ENCODE results near the gene SLC39A5. TPM values are rescaled to one million over a fixed set of nuclear protein-coding genes. Genes with fewer than 3 reads are reported as not detected.
A peak's percentile ranks its signal among the peaks of the same experiment; 100 is the strongest.

Gene SLC39A5
- total and polyA plus RNA-seq, 2 of the 13 experiments (the other 11 are each of a cell fraction or from before 2014, with no cell fraction given): 59.7 to 101 TPM

DNA sequence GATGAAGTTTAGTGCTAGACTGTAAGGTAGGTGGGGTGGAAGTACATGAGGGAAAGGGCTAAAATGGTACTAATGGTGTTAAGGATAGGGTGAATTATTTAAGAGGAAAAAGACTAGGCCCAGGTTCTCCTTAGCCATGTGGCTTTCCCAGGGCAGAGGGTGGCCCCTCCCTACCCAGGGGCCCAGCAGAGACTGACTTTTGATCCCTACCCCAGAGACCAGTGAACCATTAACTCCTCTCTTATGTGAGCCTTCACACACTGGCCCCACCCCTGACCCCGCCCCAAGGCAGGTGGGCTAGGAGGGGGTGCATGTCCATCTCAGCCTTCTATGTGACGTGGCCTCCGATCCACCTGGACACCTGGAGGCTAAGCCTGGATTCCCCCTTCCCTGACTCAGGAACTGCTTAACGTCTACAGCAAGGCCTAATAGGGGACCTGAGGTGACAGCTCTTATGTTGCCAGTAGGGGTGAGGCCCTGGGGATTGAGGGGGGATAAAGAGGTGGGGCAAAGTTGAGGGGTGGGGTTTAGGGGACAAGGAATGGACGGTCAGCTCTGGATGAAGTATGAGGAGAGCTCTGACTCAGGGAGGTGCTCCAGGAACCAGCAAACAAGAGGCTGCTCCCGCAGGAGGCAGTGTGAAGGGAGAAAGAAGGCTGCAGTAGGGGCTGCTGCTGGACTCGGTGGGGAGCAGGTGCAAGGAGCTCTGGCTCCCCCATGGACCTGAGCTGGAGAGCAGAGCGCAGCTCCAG is 757 bp downstream of the SLC39A5 start (continued):
- no peak for TF ChIP-seq HDAC6 (IDR thresholded peaks at IDR 0.05; ENCODE audit: low read depth, low read length)
- TF ChIP-seq SP2 (CRISPR knock-in tag; IDR thresholded peaks at IDR 0.05): no peak
- TF ChIP-seq ZBTB2 (CRISPR knock-in tag; IDR thresholded peaks at IDR 0.05; ENCODE audit: low read depth): no peak
- no peak for TF ChIP-seq MEF2D (CRISPR knock-in tag; IDR thresholded peaks at IDR 0.05)
- TF ChIP-seq NFAT5 (CRISPR knock-in tag; IDR thresholded peaks at IDR 0.05): 0 out of 2 replicates have a peak, but pooled peaks have one; percentile 46
- TF ChIP-seq, protein P1, sequence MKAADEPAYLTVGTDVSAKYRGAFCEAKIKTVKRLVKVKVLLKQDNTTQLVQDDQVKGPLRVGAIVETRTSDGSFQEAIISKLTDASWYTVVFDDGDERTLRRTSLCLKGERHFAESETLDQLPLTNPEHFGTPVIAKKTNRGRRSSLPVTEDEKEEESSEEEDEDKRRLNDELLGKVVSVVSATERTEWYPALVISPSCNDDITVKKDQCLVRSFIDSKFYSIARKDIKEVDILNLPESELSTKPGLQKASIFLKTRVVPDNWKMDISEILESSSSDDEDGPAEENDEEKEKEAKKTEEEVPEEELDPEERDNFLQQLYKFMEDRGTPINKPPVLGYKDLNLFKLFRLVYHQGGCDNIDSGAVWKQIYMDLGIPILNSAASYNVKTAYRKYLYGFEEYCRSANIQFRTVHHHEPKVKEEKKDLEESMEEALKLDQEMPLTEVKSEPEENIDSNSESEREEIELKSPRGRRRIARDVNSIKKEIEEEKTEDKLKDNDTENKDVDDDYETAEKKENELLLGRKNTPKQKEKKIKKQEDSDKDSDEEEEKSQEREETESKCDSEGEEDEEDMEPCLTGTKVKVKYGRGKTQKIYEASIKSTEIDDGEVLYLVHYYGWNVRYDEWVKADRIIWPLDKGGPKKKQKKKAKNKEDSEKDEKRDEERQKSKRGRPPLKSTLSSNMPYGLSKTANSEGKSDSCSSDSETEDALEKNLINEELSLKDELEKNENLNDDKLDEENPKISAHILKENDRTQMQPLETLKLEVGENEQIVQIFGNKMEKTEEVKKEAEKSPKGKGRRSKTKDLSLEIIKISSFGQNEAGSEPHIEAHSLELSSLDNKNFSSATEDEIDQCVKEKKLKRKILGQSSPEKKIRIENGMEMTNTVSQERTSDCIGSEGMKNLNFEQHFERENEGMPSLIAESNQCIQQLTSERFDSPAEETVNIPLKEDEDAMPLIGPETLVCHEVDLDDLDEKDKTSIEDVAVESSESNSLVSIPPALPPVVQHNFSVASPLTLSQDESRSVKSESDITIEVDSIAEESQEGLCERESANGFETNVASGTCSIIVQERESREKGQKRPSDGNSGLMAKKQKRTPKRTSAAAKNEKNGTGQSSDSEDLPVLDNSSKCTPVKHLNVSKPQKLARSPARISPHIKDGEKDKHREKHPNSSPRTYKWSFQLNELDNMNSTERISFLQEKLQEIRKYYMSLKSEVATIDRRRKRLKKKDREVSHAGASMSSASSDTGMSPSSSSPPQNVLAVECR (CRISPR knock-in tag; IDR thresholded peaks at IDR 0.05; ENCODE audit: borderline replicate concordance): peak; percentile 78; the same call in 1 of the 2 replicates
- no peak for TF ChIP-seq KDM1A (CRISPR knock-in tag; IDR thresholded peaks at IDR 0.05)
- no peak for TF ChIP-seq GMEB2 (CRISPR knock-in tag; IDR thresholded peaks at IDR 0.05; ENCODE audit: low read depth)
- TF ChIP-seq HDAC2 (CRISPR knock-in tag; IDR thresholded peaks at IDR 0.05): peak; percentile 32; the same call in 1 of the 2 replicates
- peak; percentile 18; the same call in 1 of the 2 replicates for TF ChIP-seq POGZ (CRISPR knock-in tag; IDR thresholded peaks at IDR 0.05)
- TF ChIP-seq, protein P2, sequence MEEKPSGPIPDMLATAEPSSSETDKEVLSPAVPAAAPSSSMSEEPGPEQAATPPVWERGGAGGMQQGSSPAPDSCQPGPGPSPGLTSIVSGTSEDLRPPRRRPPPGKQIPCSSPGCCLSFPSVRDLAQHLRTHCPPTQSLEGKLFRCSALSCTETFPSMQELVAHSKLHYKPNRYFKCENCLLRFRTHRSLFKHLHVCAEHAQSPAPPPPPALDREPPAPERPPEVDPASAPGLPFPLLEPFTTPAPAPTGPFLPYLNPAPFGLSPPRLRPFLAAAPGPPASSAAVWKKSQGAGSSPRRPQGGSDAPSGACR (CRISPR knock-in tag; IDR thresholded peaks at IDR 0.05): 0 out of 2 replicates have a peak, but pooled peaks have one; percentile 73
- no peak for TF ChIP-seq FUBP1 (CRISPR knock-in tag; IDR thresholded peaks at IDR 0.05; ENCODE audit: borderline replicate concordance)

All from HepG2 (cell line).